Measurements from ENCODE around the gene HERC4. TPM values are rescaled to one million over a fixed set of nuclear protein-coding genes. Genes with fewer than 3 reads are reported as not detected.

The HERC4 gene
- total and polyA plus RNA-seq, 2 donors (not counting 3 experiments of a cell fraction or from before 2014, with no cell fraction given), result 10.6 to 73.7 TPM

DNA sequence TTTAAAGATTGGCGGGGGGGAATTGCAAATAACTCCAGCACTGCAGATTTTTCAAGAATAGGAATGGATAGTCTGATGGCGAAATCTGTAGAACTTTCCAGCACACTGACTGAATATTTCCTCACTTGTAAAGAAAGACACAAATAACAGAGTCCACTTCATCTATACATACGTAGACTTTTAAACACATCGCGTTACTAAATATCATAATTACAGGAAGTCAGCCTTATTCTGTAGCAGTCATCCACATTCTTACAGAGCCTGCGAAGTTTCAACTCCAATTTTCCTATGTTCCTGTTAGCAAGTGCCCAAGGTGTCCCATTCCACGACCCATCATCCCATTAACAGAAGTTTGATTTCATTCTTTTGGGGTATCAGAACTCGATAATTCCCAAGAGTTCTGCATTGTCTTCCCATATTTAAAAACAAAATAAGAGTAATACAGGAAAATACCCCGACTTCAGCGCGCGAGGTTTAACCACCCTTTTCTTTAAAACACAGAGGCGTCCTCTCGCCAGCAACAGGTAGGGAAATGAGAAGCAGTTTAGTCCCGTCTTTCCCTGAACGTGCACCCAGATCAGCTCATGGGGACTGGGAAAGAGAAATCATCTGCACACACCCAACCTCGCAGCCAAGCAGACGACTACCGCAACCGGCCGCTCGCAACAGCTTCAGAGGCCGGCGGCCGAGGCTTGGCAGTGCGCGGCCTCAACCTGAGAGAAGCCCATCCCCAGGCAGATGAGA, 880 bp downstream of the HERC4 start:
- TF ChIP-seq, protein P1, sequence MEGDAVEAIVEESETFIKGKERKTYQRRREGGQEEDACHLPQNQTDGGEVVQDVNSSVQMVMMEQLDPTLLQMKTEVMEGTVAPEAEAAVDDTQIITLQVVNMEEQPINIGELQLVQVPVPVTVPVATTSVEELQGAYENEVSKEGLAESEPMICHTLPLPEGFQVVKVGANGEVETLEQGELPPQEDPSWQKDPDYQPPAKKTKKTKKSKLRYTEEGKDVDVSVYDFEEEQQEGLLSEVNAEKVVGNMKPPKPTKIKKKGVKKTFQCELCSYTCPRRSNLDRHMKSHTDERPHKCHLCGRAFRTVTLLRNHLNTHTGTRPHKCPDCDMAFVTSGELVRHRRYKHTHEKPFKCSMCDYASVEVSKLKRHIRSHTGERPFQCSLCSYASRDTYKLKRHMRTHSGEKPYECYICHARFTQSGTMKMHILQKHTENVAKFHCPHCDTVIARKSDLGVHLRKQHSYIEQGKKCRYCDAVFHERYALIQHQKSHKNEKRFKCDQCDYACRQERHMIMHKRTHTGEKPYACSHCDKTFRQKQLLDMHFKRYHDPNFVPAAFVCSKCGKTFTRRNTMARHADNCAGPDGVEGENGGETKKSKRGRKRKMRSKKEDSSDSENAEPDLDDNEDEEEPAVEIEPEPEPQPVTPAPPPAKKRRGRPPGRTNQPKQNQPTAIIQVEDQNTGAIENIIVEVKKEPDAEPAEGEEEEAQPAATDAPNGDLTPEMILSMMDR (IDR thresholded peaks at IDR 0.05; ENCODE audit: extremely low read depth in 1 of 2, insufficient read depth in 1 of 2, low read depth in 1 of 2, low read length in 2 of 2), result no peak
- TF ChIP-seq EZH2 (IDR thresholded peaks at IDR 0.05; ENCODE audit: borderline replicate concordance, low read depth, low read length, severe bottlenecking) (no peak), MYC (IDR thresholded peaks at IDR 0.05; ENCODE audit: low read depth, low read length) (no peak), FOS (IDR thresholded peaks at IDR 0.05; ENCODE audit: borderline replicate concordance, insufficient read depth, low read length) (no peak), POLR2A (IDR thresholded peaks at IDR 0.05; ENCODE audit: low read depth, low read length) (no peak), JUN (IDR thresholded peaks at IDR 0.05; ENCODE audit: borderline replicate concordance, insufficient read depth, insufficient read length, low read depth) (no peak), GATA2 (IDR thresholded peaks at IDR 0.05; ENCODE audit: insufficient read depth, insufficient read length, low read depth, low read length) (no peak), POLR2AphosphoS5 (IDR thresholded peaks at IDR 0.05; ENCODE audit: insufficient read depth, low read depth, low read length) (no peak)
- TF ChIP-seq, protein P2, sequence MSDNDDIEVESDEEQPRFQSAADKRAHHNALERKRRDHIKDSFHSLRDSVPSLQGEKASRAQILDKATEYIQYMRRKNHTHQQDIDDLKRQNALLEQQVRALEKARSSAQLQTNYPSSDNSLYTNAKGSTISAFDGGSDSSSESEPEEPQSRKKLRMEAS (IDR thresholded peaks at IDR 0.05; ENCODE audit: insufficient read depth, insufficient read length), result no peak
- CTCF ChIA-PET, result interaction anchor here (1.1 kb wide), 1 partner anchor 135 kb away, joined by 3 read pairs; no protein-coding TSS in a partner anchor
- H3K4me3 ChIP-seq (replicated peaks in 1 of 3; ENCODE audit: insufficient read depth in 1 of 3, low read depth in 1 of 3, low read length in 3 of 3), result peak overlapping the region; percentile 95 to 99 (median 96)
- H3K4me2 ChIP-seq (ENCODE audit: insufficient read depth, low read length), result peak overlapping the region; percentile 99
- peak; percentile 61 for DNase-seq (ENCODE audit: low read depth, low spot score)
- H4K20me1 ChIP-seq (replicated peaks; ENCODE audit: control insufficient read depth, extremely low read depth, insufficient read depth, low read length), result peaks cover 3% of the 10 kb centered on the region
- peak overlapping the region; percentile 94 for H3K9ac ChIP-seq (replicated peaks; ENCODE audit: extremely low read depth, insufficient read depth, low read length)
- H3K9me3 ChIP-seq (replicated peaks; ENCODE audit: control insufficient read depth, insufficient read depth, low read length), result no peaks in the 10 kb centered on the region
- no peaks in the 10 kb centered on the region for H3K36me3 ChIP-seq (ENCODE audit: control insufficient read depth in 2 of 2, extremely low read depth in 1 of 2, insufficient read depth in 2 of 2, low read length in 2 of 2)
- H3K4me1 ChIP-seq (ENCODE audit: control insufficient read depth, extremely low read depth, insufficient read depth, low read length), result peaks cover 32% of the 10 kb centered on the region
- BruUV-seq (replicated peaks), result TSS peak; percentile 87
- no peak for FAIRE-seq
- POLR2A ChIA-PET, result no interaction called here
- no peaks in the 10 kb centered on the region for H3K27me3 ChIP-seq (ENCODE audit: control insufficient read depth in 2 of 2, insufficient read depth in 2 of 2, low read length in 2 of 2)
- peak overlapping the region; percentile 95 for H3K27ac ChIP-seq (ENCODE audit: insufficient read depth, low read depth, low read length)
- H2AFZ ChIP-seq (ENCODE audit: low read depth, low read length), result peak overlapping the region; percentile 75
- intact Hi-C loops (cut with micrococcal nuclease) (loop anchor here (1.0 to 10.0 kb wide), 4 partner anchors 79 to 257 kb away; partner anchors contain the start of gene SIRT1), dilution Hi-C loops (cut with MboI; ENCODE audit: extremely low pct_ligation_motif_present, low sequenced_read_pairs) (no loop called here)
- H3K9me1 ChIP-seq (replicated peaks; ENCODE audit: control insufficient read depth, extremely low read depth, insufficient read depth, low read length), result no peaks in the 10 kb centered on the region
- peaks cover 58% of the 10 kb centered on the region for H3K79me2 ChIP-seq (ENCODE audit: control insufficient read depth, insufficient read depth, low read length)

Measured in endothelial cell of umbilical vein (primary cell).